DOHH2 (cell line): ENCODE data around the gene KDM6A.

Experiments
- H3F3A ChIP-seq: fragments of 200-600 bp; sonication (generic), shearing (Covaris generic); 2 replicates; pipeline ENCODE4 v1.6.0; 2016; ENCODE audit warnings: antibody characterized with exemption, mild to moderate bottlenecking; ENCODE audit not compliant: control insufficient read depth, insufficient read depth
- H3K27ac ChIP-seq: fragments of 200-600 bp; sonication (generic); 2 replicates; pipeline ENCODE4 v1.5.1; 2014; ENCODE audit warnings: low read depth, mild to moderate bottlenecking, low read length, moderate library complexity
- H3K27me3 ChIP-seq: fragments of 200-600 bp; sonication (generic); 2 replicates; pipeline ENCODE4 v1.6.1; 2014; ENCODE audit warnings: mild to moderate bottlenecking, low read length, mixed read lengths; ENCODE audit not compliant: control insufficient read depth
- H3K36me3 ChIP-seq: fragments of 200-600 bp; sonication (generic); 2 replicates; pipeline ENCODE4 v1.6.1; 2014; ENCODE audit warnings: mild to moderate bottlenecking, low read length, moderate library complexity, mixed read lengths; ENCODE audit not compliant: control insufficient read depth
- H3K4me1 ChIP-seq: fragments of 200-600 bp; sonication (generic); 2 replicates; pipeline ENCODE4 v1.6.1; 2014; ENCODE audit warnings: mild to moderate bottlenecking, low read length, mixed read lengths; ENCODE audit not compliant: control insufficient read depth
- H3K4me2 ChIP-seq: fragments of 200-600 bp; sonication (generic); 2 replicates; pipeline ENCODE4 v1.6.0; 2014; ENCODE audit warnings: mild to moderate bottlenecking, low read length, moderate library complexity
- H3K4me3 ChIP-seq: fragments of 200-600 bp; sonication (generic); 2 replicates; pipeline ENCODE4 v1.5.1; 2014; ENCODE audit warnings: mild to moderate bottlenecking, low read length, mixed read lengths
- H3K79me2 ChIP-seq: fragments of 200-600 bp; sonication (generic); 2 replicates; pipeline ENCODE4 v1.6.1; 2014; ENCODE audit warnings: mild to moderate bottlenecking, low read length, mixed read lengths; ENCODE audit not compliant: control insufficient read depth
- H3K9me2 ChIP-seq: fragments of 200-600 bp; sonication (generic); replicated peaks from 2 replicates; pipeline ENCODE4 v1.6.1; 2014; ENCODE audit warnings: mild to moderate bottlenecking, low read length, mixed read lengths; ENCODE audit not compliant: control insufficient read depth
- H3K9me3 ChIP-seq: fragments of 200-600 bp; sonication (generic); 2 replicates; pipeline ENCODE4 v1.6.1; 2014; ENCODE audit warnings: antibody characterized with exemption, low read length, mixed read lengths; ENCODE audit not compliant: control insufficient read depth, insufficient read depth
- H4K20me1 ChIP-seq: fragments of 200-600 bp; sonication (generic); 2 replicates; pipeline ENCODE4 v1.6.0; 2014; ENCODE audit warnings: low read depth, mild to moderate bottlenecking, antibody characterized with exemption, low read length, moderate library complexity; ENCODE audit not compliant: control insufficient read depth, insufficient read depth
- CTCF ChIP-seq: fragments of 200-600 bp; sonication (generic); IDR thresholded peaks from one replicate; pipeline ENCODE4 v1.5.1; 2014; ENCODE audit warnings: antibody characterized with exemption, mild to moderate bottlenecking, low read depth, low read length; ENCODE audit not compliant: poor library complexity, severe bottlenecking
- EZH2phosphoT487 ChIP-seq: fragments of 200-600 bp; sonication (generic); IDR thresholded peaks from 2 replicates; pipeline ENCODE4 v1.6.1; 2017; ENCODE audit warnings: borderline replicate concordance, mild to moderate bottlenecking, antibody characterized with exemption, low read length, moderate library complexity, mixed read lengths

The KDM6A gene

GRCh38 chrX:44842550-44843317, 30.3 kb upstream of the KDM6A start:
- H3K4me2 ChIP-seq, result no peak overlapping the region

GRCh38 chrX:44843318-44843702, 29.7 kb upstream of the KDM6A start:
- no peaks in the 10 kb centered on the region for H4K20me1 ChIP-seq
- no peak overlapping the region for H3K4me2 ChIP-seq
- H3K4me3 ChIP-seq, result no peak overlapping the region
- H3K27ac ChIP-seq, result no peak overlapping the region
- no peaks in the 10 kb centered on the region for H3K9me3 ChIP-seq
- H3F3A ChIP-seq, result no peaks in the 10 kb centered on the region
- H3K79me2 ChIP-seq, result no peaks in the 10 kb centered on the region
- H3K4me1 ChIP-seq, result no peaks in the 10 kb centered on the region
- no peaks in the 10 kb centered on the region for H3K9me2 ChIP-seq
- no peaks in the 10 kb centered on the region for H3K36me3 ChIP-seq
- TF ChIP-seq EZH2phosphoT487 (no peak), CTCF (no peak)
- no peaks in the 10 kb centered on the region for H3K27me3 ChIP-seq

More at GRCh38 chrX:44842550-44843317, 30.3 kb upstream of the KDM6A start:
- Histone ChIP-seq H3K9me3 (no peaks in the 10 kb centered on the region), H3K27me3 (no peaks in the 10 kb centered on the region), H3K4me3 (no peak overlapping the region), H3K79me2 (no peaks in the 10 kb centered on the region), H3F3A (no peaks in the 10 kb centered on the region), H3K4me1 (no peaks in the 10 kb centered on the region), H4K20me1 (no peaks in the 10 kb centered on the region), H3K9me2 (no peaks in the 10 kb centered on the region), H3K27ac (no peak overlapping the region), H3K36me3 (no peaks in the 10 kb centered on the region)
- no peak for TF ChIP-seq CTCF
- no peak for TF ChIP-seq EZH2phosphoT487

GRCh38 chrX:44843753-44844152, 29.2 kb upstream of the KDM6A start, which contains the start of gene DUSP21:
TSS of gene DUSP21 (plus strand) at chrX:44844021. CDS start at chrX:44844133, 112 bp downstream.
- Histone ChIP-seq H3F3A (no peaks in the 10 kb centered on the region), H3K4me2 (no peak within 1 kb of the TSS), H3K79me2 (no peaks in the 10 kb centered on the region), H3K27ac (no peak within 1 kb of the TSS), H3K4me1 (no peaks in the 10 kb centered on the region), H4K20me1 (no peaks in the 10 kb centered on the region), H3K27me3 (no peaks in the 10 kb centered on the region), H3K9me2 (no peaks in the 10 kb centered on the region), H3K4me3 (no peak within 1 kb of the TSS), H3K9me3 (no peaks in the 10 kb centered on the region), H3K36me3 (no peaks in the 10 kb centered on the region)
- no peak for TF ChIP-seq CTCF
- no peak for TF ChIP-seq EZH2phosphoT487
